Endothelial cell (in vitro differentiated cells): Measurements from ENCODE around the gene MRPS9. TPM values are rescaled to one million over a fixed set of nuclear protein-coding genes. Genes with fewer than 3 reads are reported as not detected.

ENCODE experiments used
- DNase-seq: peaks from one replicate; pipeline ENCODE4 v3.0.0; 2021; ENCODE audit warnings: low spot score
- H3K27ac Mint-ChIP-seq: one replicate; pipeline ENCODE4 v1.8.0; 2021; ENCODE audit warnings: mixed read lengths, inconsistent platforms; ENCODE audit not compliant: unreplicated experiment
- H3K27me3 Mint-ChIP-seq: one replicate; pipeline ENCODE4 v1.8.0; 2021; ENCODE audit warnings: mild to moderate bottlenecking, moderate library complexity, mixed read lengths, inconsistent platforms; ENCODE audit not compliant: unreplicated experiment
- H3K36me3 Mint-ChIP-seq: one replicate; pipeline ENCODE4 v1.8.0; 2021; ENCODE audit warnings: mild to moderate bottlenecking, low read depth, mixed read lengths, inconsistent platforms; ENCODE audit not compliant: unreplicated experiment
- H3K4me1 Mint-ChIP-seq: one replicate; pipeline ENCODE4 v1.8.0; 2021; ENCODE audit warnings: mild to moderate bottlenecking, mixed read lengths, inconsistent platforms; ENCODE audit not compliant: unreplicated experiment
- H3K4me3 Mint-ChIP-seq: one replicate; pipeline ENCODE4 v1.8.0; 2021; ENCODE audit warnings: mild to moderate bottlenecking, mixed read lengths, inconsistent platforms; ENCODE audit not compliant: unreplicated experiment
- H3K9me3 Mint-ChIP-seq: one replicate; pipeline ENCODE4 v1.8.0; 2021; ENCODE audit warnings: mixed read lengths, inconsistent platforms; ENCODE audit not compliant: unreplicated experiment
- CTCF ChIP-seq: fragments of 200-600 bp; sonication (generic); IDR thresholded peaks from one replicate; pipeline ENCODE4 v1.5.0; 2021; ENCODE audit warnings: antibody characterized with exemption; ENCODE audit not compliant: unreplicated experiment
- total RNA-seq: library from RNA; stranded (reverse); fragmentation: NEBNext Ultra II Directional; extraction: Animal tissue kit (Norgen Biotek cat#: 25700); gene quantifications from one replicate; pipeline ENCODE4 v1.2.1, GENCODE V29; 2021; ENCODE audit not compliant: unreplicated experiment

The MRPS9 gene
- total RNA-seq, 1 donor from 2014 or later, result 27.3 TPM

- TF ChIP-seq CTCF, result no peak
- Mint-ChIP-seq H3K27me3 (peaks cover 3% of the 10 kb centered on the region), H3K4me1 (peaks cover 13% of the 10 kb centered on the region)
These were observed 3.7 kb upstream of the MRPS9 start for GRCh38 chr2:105034170-105034569.

GRCh38 chr2:105038383-105039061, 653 bp downstream of the MRPS9 start:
- H3K36me3 Mint-ChIP-seq, result no peaks in the 10 kb centered on the region
- no peak for TF ChIP-seq CTCF
- peak overlapping the region; percentile 97 for H3K4me3 Mint-ChIP-seq
- peaks cover 13% of the 10 kb centered on the region for H3K4me1 Mint-ChIP-seq
- H3K27ac Mint-ChIP-seq, result peak overlapping the region; percentile 83
- no peaks in the 10 kb centered on the region for H3K9me3 Mint-ChIP-seq
- peaks cover 3% of the 10 kb centered on the region for H3K27me3 Mint-ChIP-seq
- DNase-seq, result no peak

More at GRCh38 chr2:105034170-105034569, 3.7 kb upstream of the MRPS9 start:
- no peak for DNase-seq
- H3K4me3 Mint-ChIP-seq, result no peak overlapping the region
- H3K36me3 Mint-ChIP-seq, result peaks cover 4% of the 10 kb centered on the region
- no peak overlapping the region for H3K27ac Mint-ChIP-seq
- peaks cover 7% of the 10 kb centered on the region for H3K9me3 Mint-ChIP-seq

GRCh38 chr2:105039559-105039958, 1.7 kb downstream of the MRPS9 start:
- Mint-ChIP-seq H3K4me3 (no peak overlapping the region), H3K27ac (no peak overlapping the region), H3K36me3 (no peaks in the 10 kb centered on the region), H3K4me1 (peaks cover 13% of the 10 kb centered on the region), H3K27me3 (peaks cover 3% of the 10 kb centered on the region), H3K9me3 (no peaks in the 10 kb centered on the region)
- DNase-seq, result no peak
- TF ChIP-seq CTCF, result no peak

GRCh38 chr2:105042189-105042588, 4.3 kb downstream of the MRPS9 start:
- no peak overlapping the region for H3K4me3 Mint-ChIP-seq
- no peak overlapping the region for H3K27ac Mint-ChIP-seq
- DNase-seq, result no peak
- H3K36me3 Mint-ChIP-seq, result no peaks in the 10 kb centered on the region
- no peaks in the 10 kb centered on the region for H3K9me3 Mint-ChIP-seq
- H3K27me3 Mint-ChIP-seq, result peaks cover 3% of the 10 kb centered on the region
- H3K4me1 Mint-ChIP-seq, result peaks cover 12% of the 10 kb centered on the region
- TF ChIP-seq CTCF, result no peak

- no peaks in the 10 kb centered on the region for H3K9me3 Mint-ChIP-seq
- no peaks in the 10 kb centered on the region for H3K27me3 Mint-ChIP-seq
- H3K4me3 Mint-ChIP-seq, result no peak overlapping the region
- TF ChIP-seq CTCF, result no peak
- DNase-seq, result no peak
- no peaks in the 10 kb centered on the region for H3K4me1 Mint-ChIP-seq
- H3K36me3 Mint-ChIP-seq, result peaks cover 17% of the 10 kb centered on the region
- H3K27ac Mint-ChIP-seq, result no peak overlapping the region
These were observed 14.9 kb downstream of the MRPS9 start for GRCh38 chr2:105052773-105053172.
